SHP77 (cell line): ENCODE results near the gene SNX27.
"Not testable (repeated sequence)": the region's sequence is repeated elsewhere in the genome, so short reads cannot be mapped to it uniquely, and the experiment has no call there.

Source experiments
- DNase-seq, 2 experiments: peaks; one replicate each; lab custom pipeline; 2025; lab: John Stamatoyannopoulos, UW

SNX27 gene

GRCh38 chr1:151639466-151639865, 27.6 kb downstream of the SNX27 start:
- no peak for DNase-seq

GRCh38 chr1:151641229-151641628, 29.4 kb downstream of the SNX27 start:
- no peak for DNase-seq

- not testable (repeated sequence) for DNase-seq
Observed at GRCh38 chr1:151643085-151643484, 31.2 kb downstream of the SNX27 start.

- DNase-seq, result no peak
Observed at GRCh38 chr1:151644001-151644400, 32.2 kb downstream of the SNX27 start.

- no peak for DNase-seq
Observed at GRCh38 chr1:151653397-151653796, 41.5 kb downstream of the SNX27 start.

GRCh38 chr1:151655371-151655770, 43.5 kb downstream of the SNX27 start:
- DNase-seq, result no peak

GRCh38 chr1:151661751-151662150, 49.9 kb downstream of the SNX27 start:
- DNase-seq, result no peak

GRCh38 chr1:151668090-151668489, 56.2 kb downstream of the SNX27 start:
- no peak for DNase-seq

GRCh38 chr1:151670036-151670675, 58.3 kb downstream of the SNX27 start:
- not testable (repeated sequence) for DNase-seq

GRCh38 chr1:151673407-151673806, 61.6 kb downstream of the SNX27 start:
- DNase-seq, result no peak

GRCh38 chr1:151680391-151680790, 68.5 kb downstream of the SNX27 start:
- DNase-seq, result no peak

- DNase-seq, result no peak
Observed at GRCh38 chr1:151680826-151681225, 69.0 kb downstream of the SNX27 start.

GRCh38 chr1:151681923-151682322, 70.1 kb downstream of the SNX27 start:
- no peak for DNase-seq

GRCh38 chr1:151682901-151683300, 71.1 kb downstream of the SNX27 start:
- DNase-seq, result not testable (repeated sequence)

GRCh38 chr1:151684128-151684527, 72.3 kb downstream of the SNX27 start:
- no peak for DNase-seq

GRCh38 chr1:151686561-151686960, 74.7 kb downstream of the SNX27 start:
- DNase-seq, result no peak

GRCh38 chr1:151689494-151689893, 77.6 kb downstream of the SNX27 start:
- DNase-seq, result no peak

GRCh38 chr1:151692226-151692625, 80.4 kb downstream of the SNX27 start:
- no peak for DNase-seq

GRCh38 chr1:151693057-151693651, 81.3 kb downstream of the SNX27 start:
- peak; percentile 58 to 63 for DNase-seq

GRCh38 chr1:151701515-151701914, 89.7 kb downstream of the SNX27 start:
- no peak for DNase-seq

GRCh38 chr1:151702936-151703335, 91.1 kb downstream of the SNX27 start:
- DNase-seq, result no peak

- no peak for DNase-seq
Observed at GRCh38 chr1:151703813-151704212, 92.0 kb downstream of the SNX27 start.

GRCh38 chr1:151704246-151704645, 92.4 kb downstream of the SNX27 start:
- DNase-seq, result no peak

- DNase-seq, result no peak
Observed at GRCh38 chr1:151705146-151705545, 93.3 kb downstream of the SNX27 start.
